CD4-positive, alpha-beta T cell treated with Interleukin-1 beta for 1 hour (primary cell): ENCODE measurements around the gene CYLD.

Experiments used
- DNase-seq, 2 donors: peaks; one replicate each; pipeline ENCODE4 v3.0.0-alpha.2; 2020 to 2022

Gene CYLD

DNA sequence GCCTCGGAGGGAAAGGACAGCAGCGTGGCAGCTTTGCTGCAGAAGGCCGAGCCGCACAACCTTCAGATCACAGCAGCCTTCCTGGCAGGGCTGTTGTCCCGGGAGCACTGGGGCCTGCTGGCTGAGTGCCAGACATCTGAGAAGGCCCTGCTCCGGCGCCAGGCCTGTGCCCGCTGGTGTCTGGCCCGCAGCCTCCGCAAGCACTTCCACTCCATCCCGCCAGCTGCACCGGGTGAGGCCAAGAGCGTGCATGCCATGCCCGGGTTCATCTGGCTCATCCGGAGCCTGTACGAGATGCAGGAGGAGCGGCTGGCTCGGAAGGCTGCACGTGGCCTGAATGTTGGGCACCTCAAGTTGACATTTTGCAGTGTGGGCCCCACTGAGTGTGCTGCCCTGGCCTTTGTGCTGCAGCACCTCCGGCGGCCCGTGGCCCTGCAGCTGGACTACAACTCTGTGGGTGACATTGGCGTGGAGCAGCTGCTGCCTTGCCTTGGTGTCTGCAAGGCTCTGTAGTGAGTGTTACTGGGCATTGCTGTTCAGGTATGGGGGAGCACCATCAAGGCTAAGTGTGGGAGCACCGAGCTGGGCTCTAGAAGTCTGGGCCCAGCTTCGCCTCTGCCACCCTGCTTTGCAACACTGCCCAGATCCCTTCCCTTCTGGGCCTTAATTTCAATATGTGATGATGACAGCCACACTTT lies 29.9 kb upstream of the CYLD start:
- no peak for DNase-seq

DNA sequence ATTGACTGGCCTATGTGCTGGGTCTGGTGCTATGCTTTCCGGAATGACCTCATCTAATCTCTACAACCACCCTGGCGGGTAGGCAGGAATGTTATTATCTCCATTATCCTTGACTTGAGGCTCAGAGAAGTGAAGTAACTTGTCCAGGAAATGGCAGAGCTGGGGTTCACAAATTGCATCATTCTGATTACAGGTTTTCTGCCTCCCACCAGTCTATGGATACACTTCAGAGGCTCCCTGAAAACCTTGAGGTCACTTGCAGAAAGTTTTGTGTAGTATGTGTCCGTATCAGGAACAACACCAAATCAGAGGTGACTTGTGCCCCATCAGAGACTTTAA lies 29.4 kb upstream of the CYLD start:
- no peak for DNase-seq

- no peak for DNase-seq
Measured at GRCh38 chr16:50712956-50713355, 28.9 kb upstream of the CYLD start.

- no peak for DNase-seq
Measured at GRCh38 chr16:50717091-50717490, 24.8 kb upstream of the CYLD start.

- no peak for DNase-seq
Measured at GRCh38 chr16:50717494-50717893, 24.4 kb upstream of the CYLD start.

DNA sequence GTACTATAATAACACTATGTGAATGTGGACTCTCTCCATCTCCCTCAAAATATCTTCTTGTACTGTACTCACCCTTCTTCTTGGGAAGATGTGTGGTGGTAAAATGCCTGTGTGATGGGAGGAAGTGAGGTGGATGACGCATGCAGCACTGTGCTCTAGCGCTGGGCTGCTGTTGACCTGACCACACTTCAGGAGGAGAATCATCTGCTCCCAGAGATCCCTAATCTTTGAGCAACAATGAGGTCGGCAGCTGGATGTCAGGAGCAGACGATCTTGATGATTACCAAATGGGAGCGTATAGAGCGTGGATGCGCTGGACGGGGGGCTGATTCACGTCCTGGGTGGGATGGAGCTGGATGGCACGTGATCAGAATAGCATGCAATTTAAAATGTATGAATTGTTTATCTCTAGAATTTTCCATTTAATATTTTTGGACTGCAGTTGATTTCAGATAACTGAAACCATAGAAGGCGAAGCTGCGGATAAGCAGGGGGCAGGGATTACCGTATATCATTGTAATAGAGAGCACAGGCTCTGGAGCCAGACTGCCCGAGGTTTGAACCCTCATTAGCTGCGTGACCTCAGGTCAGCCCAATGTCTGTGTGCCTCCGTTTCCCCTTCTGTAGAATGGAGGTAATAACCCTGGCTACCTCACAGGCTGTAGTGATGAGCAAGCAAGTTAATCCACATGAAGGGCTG lies 23.7 kb upstream of the CYLD start:
- no peak for DNase-seq

DNA sequence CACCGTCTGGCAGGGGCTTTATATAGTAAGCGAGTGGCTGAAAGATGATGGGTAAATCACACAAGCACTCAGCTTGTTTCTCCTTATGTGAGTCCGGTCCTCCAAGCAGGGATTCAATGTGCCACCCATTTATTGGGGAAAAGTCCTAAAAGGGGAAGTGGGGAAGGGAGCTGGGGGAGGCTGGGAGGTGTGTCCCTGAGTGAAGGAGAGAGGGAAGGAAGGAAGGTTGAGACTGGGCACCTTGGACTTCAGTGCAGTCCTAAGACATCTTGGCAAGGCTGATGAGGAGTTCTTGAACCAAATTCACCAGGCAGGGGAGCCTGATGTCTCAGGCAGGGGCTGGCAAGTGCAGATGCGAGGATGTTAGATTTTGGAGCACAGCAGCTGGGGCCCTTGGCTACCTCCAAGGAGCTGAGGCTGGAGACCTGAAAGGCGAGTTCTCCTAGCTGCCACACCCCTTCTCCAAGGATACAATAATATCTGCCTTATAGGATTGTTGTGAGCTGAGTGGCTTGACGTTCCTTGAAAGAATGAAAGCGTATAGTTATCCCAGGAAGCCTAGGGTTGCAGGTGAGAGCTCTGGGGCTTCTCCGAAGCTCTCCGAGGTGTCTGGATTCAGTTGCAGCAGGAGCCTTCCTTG lies 23.0 kb upstream of the CYLD start:
- no peak for DNase-seq

- DNase-seq: peak in 1 of 2 donors; percentile 33
Measured at GRCh38 chr16:50719401-50720337, 22.2 kb upstream of the CYLD start.

GRCh38 chr16:50721549-50722404 lies 20.1 kb upstream of the CYLD start:
- DNase-seq: peak in 1 of 2 donors; percentile 34

DNA sequence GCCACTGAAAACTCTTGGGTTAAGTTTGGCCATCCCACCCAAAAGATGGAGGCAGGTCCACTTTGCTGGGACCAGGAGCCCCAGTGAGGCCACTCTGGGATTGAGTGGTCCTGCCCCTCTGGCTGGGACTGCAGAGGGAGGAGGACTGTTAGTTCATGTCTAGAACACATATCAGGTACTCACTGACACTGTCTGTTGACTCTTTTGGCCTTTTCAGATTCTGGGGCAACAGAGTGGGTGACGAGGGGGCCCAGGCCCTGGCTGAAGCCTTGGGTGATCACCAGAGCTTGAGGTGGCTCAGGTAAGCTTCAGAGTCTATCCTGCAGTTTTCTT lies 19.5 kb upstream of the CYLD start:
- DNase-seq: no peak

DNA sequence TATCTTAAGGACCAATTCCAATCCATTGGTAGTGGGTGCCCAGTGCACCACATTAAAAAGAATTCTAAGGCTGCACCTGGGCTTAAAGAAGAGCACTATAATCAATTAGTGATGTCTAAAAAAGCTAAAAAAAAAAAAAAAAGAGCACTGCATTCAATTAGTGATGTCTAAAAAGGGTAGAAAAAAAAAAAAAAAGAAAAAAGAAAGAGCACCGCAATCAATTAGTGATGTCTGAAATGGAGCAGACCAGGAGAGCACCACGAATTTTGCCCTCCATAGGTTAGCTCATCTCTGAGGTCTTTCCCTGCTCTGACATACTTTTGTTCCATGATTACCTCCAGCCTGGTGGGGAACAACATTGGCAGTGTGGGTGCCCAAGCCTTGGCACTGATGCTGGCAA lies 18.9 kb upstream of the CYLD start:
- DNase-seq: no peak

DNA sequence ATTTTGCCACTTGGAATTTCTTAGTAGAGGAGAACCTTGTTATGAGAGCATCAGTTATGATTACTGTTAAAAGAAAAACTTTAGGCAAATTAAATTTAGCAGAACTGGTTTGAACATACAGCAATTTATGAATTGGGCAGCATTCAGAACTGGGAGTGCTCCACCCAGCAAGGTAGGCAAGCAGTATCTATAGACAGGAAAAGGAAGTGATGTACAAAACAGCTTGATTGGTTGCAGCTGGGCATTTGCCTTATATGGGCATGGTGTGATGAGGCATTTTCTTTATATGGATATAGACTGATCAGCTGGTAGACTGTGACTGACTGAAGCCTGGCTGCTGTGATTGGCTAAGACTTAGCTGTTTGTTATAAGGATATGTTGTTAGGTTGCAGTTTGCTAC lies 17.6 kb upstream of the CYLD start:
- no peak for DNase-seq

DNA sequence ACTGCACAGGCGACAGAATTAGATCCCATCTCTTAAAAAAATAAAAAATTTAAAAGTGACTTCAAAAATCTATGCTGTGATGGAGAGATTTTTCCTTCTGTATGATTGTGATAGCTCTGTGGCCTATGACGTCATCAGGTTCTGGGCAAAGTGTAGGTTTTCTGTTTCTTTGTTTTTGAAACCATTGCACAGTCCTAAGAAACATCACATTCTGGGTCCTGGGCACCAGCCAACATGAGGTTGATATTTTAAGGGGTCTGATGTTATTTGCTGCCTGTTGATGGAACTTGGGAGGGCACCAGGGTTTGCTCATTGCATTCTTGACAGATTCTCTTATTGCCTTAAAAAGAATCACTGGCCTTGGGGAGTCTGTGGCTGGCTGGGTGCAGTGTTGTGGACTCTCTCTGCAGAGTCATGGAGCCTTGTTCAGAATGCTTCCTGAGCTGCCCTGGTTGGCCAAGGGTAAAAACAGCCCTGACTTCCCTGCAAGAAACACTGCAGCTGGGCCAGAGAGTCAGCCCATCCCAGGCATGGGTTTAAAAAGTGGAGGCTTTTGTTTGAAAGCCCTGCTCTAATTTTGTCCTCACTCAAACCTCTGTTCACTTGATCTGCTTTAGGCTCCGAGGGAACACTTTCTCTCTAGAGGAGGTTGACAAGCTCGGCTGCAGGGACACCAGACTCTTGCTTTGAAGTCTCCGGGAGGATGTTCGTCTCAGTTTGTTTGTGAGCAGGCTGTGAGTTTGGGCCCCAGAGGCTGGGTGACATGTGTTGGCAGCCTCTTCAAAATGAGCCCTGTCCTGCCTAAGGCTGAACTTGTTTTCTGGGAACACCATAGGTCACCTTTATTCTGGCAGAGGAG lies 10.5 kb upstream of the CYLD start:
- DNase-seq: no peak

DNA sequence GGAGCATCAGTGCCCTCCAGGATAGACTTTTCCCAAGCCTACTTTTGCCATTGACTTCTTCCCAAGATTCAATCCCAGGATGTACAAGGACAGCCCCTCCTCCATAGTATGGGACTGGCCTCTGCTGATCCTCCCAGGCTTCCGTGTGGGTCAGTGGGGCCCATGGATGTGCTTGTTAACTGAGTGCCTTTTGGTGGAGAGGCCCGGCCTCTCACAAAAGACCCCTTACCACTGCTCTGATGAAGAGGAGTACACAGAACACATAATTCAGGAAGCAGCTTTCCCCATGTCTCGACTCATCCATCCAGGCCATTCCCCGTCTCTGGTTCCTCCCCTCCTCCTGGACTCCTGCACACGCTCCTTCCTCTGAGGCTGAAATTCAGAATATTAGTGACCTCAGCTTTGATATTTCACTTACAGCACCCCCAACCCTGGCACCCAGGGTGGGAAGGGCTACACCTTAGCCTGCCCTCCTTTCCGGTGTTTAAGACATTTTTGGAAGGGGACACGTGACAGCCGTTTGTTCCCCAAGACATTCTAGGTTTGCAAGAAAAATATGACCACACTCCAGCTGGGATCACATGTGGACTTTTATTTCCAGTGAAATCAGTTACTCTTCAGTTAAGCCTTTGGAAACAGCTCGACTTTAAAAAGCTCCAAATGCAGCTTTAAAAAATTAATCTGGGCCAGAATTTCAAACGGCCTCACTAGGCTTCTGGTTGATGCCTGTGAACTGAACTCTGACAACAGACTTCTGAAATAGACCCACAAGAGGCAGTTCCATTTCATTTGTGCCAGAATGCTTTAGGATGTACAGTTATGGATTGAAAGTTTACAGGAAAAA lies 9.7 kb upstream of the CYLD start:
- no peak for DNase-seq

- DNase-seq: no peak
Measured at GRCh38 chr16:50733468-50733867, 8.4 kb upstream of the CYLD start.

DNA sequence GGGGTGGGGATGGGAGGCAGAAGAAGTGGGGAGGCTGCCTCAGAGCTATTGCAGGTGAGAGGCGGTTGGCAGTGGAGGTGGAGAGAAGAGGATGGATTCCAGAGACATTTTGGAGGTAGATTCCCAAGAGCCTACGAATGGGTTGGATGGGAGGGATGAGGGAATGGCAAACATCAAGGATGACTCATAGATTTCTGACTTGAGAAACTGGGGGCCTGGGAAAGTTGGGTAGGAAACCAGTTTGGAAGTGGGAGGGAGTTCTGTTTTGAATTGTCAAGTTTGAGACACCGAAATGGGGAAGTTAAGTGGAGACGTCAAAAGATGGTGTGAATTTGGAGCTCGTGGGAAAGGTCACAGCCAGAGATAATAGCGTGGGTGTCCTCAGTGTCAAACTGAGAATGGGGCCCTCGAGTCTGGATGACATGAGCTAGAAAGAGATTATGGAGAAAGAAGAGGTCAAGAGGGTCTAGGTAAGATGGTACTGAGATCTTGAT lies 6.2 kb upstream of the CYLD start:
- no peak for DNase-seq

GRCh38 chr16:50736448-50736847 lies 5.4 kb upstream of the CYLD start:
- no peak for DNase-seq

GRCh38 chr16:50737420-50737959 lies 4.4 kb upstream of the CYLD start:
- DNase-seq: no peak

DNA sequence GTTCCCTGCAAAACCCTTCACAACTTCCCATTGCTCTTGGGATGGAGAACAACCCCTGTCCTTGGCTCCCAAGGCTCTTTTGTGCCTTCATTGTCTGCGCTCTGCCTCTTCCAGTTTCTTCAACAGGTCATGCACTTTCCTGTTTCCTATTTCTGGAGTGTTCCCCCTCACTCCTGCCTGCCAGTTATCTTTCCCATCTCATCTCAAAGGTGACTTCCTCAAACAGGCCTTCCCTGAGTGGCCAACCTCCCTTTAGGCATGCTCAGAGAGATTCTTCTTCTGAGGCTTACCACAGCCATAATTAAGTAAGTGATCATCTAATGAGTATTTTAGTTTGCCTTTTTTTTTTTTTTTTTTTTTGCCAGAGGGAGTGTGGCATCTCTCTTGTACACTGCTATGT lies 2.9 kb upstream of the CYLD start:
- no peak for DNase-seq

DNA sequence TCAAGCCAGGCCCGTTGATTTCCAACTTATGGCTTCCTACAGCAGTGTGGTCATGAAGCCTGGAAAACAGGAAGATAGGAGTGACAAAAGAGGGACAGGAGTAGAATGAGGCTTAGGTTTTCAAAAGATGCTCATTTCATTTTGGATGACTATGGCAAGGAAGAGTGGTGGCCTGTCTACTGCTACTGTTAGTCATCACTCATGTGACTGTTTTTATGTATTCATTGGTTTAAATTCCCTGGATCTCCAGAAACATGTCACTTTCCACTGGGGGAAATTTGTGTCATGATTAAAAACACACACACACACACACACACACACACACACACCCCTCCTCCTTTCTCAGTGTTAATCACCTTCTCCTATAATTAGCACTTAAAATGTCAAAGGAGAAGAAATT lies 1.1 kb upstream of the CYLD start:
- no peak for DNase-seq
